Measurements from ENCODE around the gene HEBP1. TPM values are rescaled to one million over a fixed set of nuclear protein-coding genes. Genes with fewer than 3 reads are reported as not detected.

Gene HEBP1
- total and polyA plus RNA-seq, 2 donors from 2014 or later: 66.8 to 142 TPM

DNA sequence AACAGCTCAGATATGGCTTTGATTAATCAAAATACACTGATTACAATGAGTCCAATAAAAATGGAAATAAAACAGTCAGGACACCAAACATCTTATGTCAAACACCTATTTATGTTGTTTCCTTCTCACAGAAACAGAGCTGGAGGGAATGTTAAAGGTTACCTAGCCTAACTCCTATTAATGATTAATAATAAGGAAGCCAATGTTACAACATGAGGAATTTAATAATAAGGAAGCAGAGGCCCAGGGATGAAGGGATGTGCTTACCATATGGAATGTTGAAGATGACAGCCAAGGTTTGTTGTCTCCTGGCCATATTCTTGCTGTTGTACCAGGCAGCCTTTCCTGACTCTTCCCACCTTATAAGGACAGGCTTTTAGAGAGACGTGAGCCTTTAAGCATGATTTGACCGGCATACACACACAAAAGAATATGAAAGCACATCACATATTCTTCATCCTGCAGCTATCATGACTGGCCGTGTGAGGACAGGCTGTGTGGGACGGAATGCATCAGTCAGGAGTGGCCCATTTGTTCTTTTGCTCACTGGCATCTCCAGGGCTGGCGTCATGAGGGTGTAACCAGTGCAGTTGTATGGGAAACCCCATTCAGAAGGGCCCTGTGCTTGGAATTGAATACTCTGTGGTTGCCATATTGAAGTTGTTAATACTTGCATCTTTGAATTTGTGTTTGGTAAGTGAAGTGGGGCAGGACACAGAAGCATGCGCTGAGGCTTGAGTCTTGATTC lies 45.0 kb downstream of the HEBP1 start:
- peak; percentile 62 for FAIRE-seq

GRCh38 chr12:12954356-12954755 lies 45.7 kb downstream of the HEBP1 start:
- no peaks in the 10 kb centered on the region for H3K9me3 ChIP-seq (ENCODE audit: control insufficient read depth in 2 of 3, insufficient read depth in 1 of 3, low read length in 3 of 3)
- no peaks in the 10 kb centered on the region for H3K27me3 ChIP-seq (ENCODE audit: control insufficient read depth, insufficient read depth, low read length)
- TF ChIP-seq, protein P1, sequence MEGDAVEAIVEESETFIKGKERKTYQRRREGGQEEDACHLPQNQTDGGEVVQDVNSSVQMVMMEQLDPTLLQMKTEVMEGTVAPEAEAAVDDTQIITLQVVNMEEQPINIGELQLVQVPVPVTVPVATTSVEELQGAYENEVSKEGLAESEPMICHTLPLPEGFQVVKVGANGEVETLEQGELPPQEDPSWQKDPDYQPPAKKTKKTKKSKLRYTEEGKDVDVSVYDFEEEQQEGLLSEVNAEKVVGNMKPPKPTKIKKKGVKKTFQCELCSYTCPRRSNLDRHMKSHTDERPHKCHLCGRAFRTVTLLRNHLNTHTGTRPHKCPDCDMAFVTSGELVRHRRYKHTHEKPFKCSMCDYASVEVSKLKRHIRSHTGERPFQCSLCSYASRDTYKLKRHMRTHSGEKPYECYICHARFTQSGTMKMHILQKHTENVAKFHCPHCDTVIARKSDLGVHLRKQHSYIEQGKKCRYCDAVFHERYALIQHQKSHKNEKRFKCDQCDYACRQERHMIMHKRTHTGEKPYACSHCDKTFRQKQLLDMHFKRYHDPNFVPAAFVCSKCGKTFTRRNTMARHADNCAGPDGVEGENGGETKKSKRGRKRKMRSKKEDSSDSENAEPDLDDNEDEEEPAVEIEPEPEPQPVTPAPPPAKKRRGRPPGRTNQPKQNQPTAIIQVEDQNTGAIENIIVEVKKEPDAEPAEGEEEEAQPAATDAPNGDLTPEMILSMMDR (IDR thresholded peaks at IDR 0.05; ENCODE audit: borderline replicate concordance, extremely low read depth, insufficient read depth): no peak
- intact Hi-C loops (cut with DNase I): no loop called here
- FAIRE-seq (no peak), DNase-seq (peak in 2 of 5 donors; percentile 22 to 24)
- no peak overlapping the region for H3K27ac ChIP-seq (ENCODE audit: low read depth in 2 of 2, low read length in 2 of 2)
- peaks cover 4 to 7% (median 5%) of the 10 kb centered on the region in 3 donors for H3K4me1 ChIP-seq (ENCODE audit: control insufficient read depth in 2 of 3, insufficient read depth in 2 of 3, low read depth in 1 of 3, low read length in 3 of 3)
- no peak overlapping the region for H3K4me3 ChIP-seq (ENCODE audit: low read length in 3 of 3)
- no peak overlapping the region for H3K9ac ChIP-seq (ENCODE audit: low read length in 3 of 3)
- H3K36me3 ChIP-seq (ENCODE audit: control insufficient read depth in 2 of 3, insufficient read depth in 3 of 3, low read length in 3 of 3): no peaks in the 10 kb centered on the region

More for the DNA sequence above, 45.0 kb downstream of the HEBP1 start:
- Histone ChIP-seq H3K9ac (ENCODE audit: low read length in 3 of 3) (no peak overlapping the region), H3K27me3 (ENCODE audit: control insufficient read depth, insufficient read depth, low read length) (no peaks in the 10 kb centered on the region), H3K27ac (ENCODE audit: low read depth in 2 of 2, low read length in 2 of 2) (no peak overlapping the region), H3K4me1 (ENCODE audit: control insufficient read depth in 2 of 3, insufficient read depth in 2 of 3, low read depth in 1 of 3, low read length in 3 of 3) (peaks cover 4 to 7% (median 5%) of the 10 kb centered on the region in 3 donors), H3K9me3 (ENCODE audit: control insufficient read depth in 2 of 3, insufficient read depth in 1 of 3, low read length in 3 of 3) (no peaks in the 10 kb centered on the region), H3K36me3 (ENCODE audit: control insufficient read depth in 2 of 3, insufficient read depth in 3 of 3, low read length in 3 of 3) (no peaks in the 10 kb centered on the region), H3K4me3 (ENCODE audit: low read length in 3 of 3) (no peak overlapping the region)
- intact Hi-C loops (cut with DNase I): no loop called here
- DNase-seq: peak in 2 of 5 donors; percentile 45 to 62
- TF ChIP-seq, protein P1 (IDR thresholded peaks at IDR 0.05; ENCODE audit: borderline replicate concordance, extremely low read depth, insufficient read depth): no peak

- H3K9me3 ChIP-seq (ENCODE audit: control insufficient read depth in 2 of 3, insufficient read depth in 1 of 3, low read length in 3 of 3): no peaks in the 10 kb centered on the region
- DNase-seq: no peak
- no peak within 1 kb of the TSS for H3K27ac ChIP-seq (ENCODE audit: low read depth in 2 of 2, low read length in 2 of 2)
- H3K4me1 ChIP-seq (ENCODE audit: control insufficient read depth in 2 of 3, insufficient read depth in 2 of 3, low read depth in 1 of 3, low read length in 3 of 3): peaks cover 4 to 7% (median 5%) of the 10 kb centered on the region in 3 donors
- intact Hi-C loops (cut with DNase I): no loop called here
- no peak for FAIRE-seq
- no peaks in the 10 kb centered on the region for H3K27me3 ChIP-seq (ENCODE audit: control insufficient read depth, insufficient read depth, low read length)
- H3K9ac ChIP-seq (ENCODE audit: low read length in 3 of 3): no peak within 1 kb of the TSS
- TF ChIP-seq, protein P1 (IDR thresholded peaks at IDR 0.05; ENCODE audit: borderline replicate concordance, extremely low read depth, insufficient read depth): no peak
- H3K36me3 ChIP-seq (ENCODE audit: control insufficient read depth in 2 of 3, insufficient read depth in 3 of 3, low read length in 3 of 3): no peaks in the 10 kb centered on the region
- no peak within 1 kb of the TSS for H3K4me3 ChIP-seq (ENCODE audit: low read length in 3 of 3)
These were observed 48.0 kb downstream of the HEBP1 start, which contains the start of gene GPRC5D for GRCh38 chr12:12952036-12952435. Gene GPRC5D (minus strand): TSS chr12:12952170. CDS start chr12:12950384, 1,786 bp downstream.
